ENCODE results near the gene SLC39A9.
"Not testable (repeated sequence)": the region's sequence is repeated elsewhere in the genome, so short reads cannot be mapped to it uniquely, and the experiment has no call there.

The SLC39A9 gene

DNA sequence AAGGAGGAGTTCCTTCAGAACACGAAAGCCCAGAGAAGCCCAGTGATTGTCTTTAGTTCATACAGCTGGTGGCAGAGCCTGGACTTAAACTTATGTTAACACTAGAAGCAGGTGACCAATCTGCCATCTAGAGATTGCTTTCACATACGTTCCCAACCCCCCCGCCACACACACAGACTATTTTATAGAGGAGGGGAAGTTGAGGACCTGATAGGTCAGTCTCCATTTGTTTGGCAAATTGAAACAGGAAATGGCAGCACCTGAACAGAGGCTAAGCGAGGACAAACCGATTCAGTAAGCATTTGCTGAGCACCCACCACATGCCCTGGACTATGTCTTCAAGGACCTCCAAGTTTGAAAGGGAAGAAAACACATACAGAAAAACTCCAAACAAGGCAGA lies 81.2 kb downstream of the SLC39A9 start:
- no peak for DNase-seq

DNA sequence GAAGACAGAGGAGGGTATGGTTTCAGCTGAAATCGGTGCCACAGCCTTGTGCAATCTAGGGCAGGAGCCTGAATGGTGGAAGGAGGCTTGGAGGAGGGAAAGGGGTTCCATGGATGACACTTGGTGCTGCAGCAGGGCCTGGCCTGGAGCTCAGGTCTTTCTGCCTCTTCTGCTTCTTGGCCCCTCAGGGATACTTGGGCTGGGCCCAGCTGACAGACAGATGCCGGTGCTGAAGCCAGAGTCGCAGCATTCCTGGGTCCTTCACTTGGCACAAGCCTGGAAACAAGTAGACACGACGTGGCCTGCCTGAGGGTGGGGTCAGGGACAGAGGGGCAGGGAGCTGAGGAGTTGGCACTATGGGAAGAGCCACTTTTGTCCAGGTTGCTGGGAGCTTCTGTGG lies 81.6 kb downstream of the SLC39A9 start:
- DNase-seq: no peak

DNA sequence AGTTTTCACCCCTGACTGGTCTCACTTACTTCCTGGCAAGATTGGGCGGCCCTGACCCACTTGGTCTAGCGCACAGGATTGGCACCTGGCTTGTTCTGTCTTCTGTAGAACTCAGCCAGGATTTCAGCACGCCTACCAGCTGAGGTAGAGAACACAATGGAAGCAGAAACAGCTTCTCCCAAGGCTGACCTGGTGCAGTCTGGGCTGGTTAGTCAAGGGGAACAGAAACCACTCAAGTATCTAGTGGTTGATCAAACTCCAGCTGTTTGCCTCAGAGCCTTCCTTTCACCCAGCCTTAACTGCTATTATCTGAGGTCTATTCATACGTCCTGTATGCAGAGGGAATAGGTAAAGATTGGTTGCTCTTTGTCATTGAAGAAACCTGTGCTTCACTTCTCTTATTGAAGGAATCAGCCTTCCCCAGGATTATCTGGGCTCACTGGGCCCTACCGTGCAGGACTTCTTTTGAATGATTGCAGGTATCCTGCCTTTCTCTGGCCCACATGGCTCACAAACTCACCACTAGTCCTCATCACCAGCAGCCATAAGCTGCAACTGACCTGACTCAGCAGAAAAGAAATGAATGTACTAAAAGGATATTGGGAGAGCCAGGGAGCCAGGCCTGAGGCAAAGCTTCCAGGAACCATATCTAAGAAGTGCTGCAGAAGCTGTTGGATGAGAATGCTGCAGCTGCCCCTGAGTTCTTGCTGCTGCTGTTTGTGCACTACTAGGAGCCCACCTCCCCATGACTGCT lies 83.5 kb downstream of the SLC39A9 start:
- no peak for DNase-seq

DNA sequence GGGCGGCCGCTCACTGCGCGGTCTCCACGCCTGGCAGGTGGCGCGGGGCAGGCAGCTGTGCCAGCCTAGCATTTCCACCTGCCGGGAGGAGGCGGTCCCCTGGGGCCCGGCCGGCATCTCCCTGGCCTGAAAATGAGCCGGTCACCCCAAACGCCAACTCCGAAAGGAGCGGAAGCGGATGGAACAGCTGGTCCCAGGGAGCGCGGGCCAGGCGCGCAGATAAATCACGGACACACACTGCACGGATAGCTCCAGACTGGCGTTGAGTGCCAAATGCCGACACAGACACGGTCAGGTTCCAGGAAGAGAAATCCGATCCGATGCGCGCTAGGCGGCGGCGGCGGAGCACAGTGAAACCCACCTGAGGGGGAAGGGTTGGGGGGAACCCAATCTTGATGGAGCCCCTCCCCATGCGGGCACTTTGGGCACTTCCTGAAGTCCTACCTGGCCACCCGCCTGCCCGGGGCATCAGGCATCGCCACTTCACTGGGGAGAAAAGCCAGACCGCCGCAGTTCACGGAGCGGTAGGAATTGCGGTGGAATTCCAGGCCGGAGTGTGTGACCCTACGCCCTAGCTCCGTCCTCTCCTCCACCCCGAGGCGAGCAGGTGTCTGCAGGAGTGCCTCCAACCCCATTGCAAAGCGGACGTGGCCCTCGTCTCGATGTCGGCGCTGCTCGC lies 85.4 kb downstream of the SLC39A9 start:
- DNase-seq: no peak

DNA sequence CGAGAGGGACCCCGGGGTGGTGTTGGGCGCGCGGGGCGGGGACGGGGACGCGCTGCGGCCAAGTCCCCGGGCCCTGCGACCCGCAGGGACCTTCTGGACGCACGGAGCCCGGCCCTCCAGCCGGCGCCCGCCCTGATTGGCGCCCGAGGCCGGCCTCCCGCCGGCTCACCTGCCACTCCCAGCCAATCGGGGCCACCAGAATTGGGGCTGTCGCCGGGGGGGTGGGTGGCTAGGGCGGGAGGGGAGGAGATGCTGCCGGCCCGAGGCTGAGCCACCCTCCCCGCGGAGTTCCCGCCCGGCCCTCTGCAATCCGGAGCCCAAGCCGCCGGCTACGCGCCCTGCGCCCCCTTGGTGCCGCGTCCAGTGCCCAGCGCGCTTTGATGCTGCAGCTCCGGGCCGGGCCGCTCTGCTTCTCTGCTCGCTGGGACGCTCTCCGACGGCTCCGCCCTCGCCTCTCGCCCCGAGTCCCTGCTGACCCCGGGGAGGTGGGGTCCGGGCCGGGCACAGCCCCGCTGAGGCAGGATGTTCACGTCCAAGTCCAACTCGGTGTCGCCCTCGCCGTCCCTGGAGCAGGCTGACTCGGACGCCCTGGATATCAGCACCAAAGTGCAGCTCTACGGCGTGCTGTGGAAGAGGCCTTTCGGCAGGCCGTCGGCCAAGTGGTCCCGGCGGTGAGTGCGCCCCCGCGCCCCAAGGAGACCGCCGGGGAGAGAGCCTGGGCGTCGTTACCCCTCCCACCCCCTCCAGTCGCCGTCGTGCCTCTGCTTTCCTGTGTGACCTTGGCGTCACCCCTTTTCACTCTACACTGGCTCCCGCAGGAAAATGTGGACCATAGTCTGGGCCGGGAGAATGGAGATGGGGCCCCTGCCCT lies 86.2 kb downstream of the SLC39A9 start, which contains the start of gene PLEKHD1:
Gene PLEKHD1, plus strand, starts transcription at position 285 of the 871 bp plus-strand sequence. Its CDS starts 238 bp downstream, at position 523.
- DNase-seq: no peak

DNA sequence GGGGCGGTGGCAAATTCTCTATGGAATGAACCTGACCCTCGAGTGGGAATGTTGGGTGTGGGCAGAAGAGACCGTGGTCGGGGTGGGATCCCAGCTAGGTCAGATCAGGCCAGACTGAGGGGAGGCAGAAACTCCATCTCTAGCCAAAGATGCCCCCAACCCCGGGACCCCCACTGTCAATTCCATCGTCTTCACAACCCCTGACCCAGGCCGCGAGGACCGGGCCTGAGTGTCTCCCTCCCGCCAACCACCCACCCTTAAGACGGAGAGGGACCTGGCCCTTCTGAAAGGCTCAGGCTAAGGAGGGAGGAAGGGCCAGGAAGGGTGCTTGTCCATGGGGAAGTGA lies 86.8 kb downstream of the SLC39A9 start:
- DNase-seq: no peak

DNA sequence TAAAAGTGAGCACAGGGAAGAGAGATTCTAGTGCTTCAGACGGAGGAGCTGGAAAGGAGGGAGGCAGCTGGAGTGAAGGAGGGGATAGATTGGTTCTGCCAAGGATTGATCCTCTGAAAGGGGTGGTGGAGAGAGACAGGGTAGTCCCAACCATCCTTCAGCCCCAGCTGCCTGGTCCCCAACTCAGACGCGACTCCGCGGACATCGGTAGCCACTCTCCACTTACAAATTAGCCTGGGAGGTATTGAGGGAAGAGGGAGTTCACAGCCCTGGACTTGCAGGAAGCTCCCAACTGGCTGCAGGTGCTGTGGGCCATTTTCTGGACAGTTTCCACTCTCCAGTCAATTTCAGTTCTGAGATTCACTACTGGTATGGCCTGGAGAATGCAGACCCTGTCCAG lies 87.2 kb downstream of the SLC39A9 start:
- no peak for DNase-seq

DNA sequence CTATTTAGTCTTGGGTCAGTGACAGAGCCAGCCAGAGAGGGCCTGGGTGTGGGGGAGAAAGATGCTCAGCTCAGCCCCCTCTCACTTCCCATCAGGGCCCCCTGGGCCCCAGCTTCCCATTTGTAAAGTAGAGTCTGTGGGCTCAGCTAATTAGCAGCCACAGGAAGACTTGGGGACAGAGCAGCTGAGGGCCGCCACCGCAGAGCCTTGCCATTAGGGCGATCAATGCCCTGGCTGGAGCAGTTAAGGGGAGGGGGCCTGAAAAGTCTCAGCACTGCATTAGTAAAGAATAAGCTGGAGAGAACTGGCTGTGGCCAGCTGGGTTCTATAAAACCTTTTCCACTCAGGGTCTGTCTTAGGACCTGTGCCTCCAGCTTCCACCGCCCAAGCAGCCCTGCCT lies 88.7 kb downstream of the SLC39A9 start:
- DNase-seq: no peak

DNA sequence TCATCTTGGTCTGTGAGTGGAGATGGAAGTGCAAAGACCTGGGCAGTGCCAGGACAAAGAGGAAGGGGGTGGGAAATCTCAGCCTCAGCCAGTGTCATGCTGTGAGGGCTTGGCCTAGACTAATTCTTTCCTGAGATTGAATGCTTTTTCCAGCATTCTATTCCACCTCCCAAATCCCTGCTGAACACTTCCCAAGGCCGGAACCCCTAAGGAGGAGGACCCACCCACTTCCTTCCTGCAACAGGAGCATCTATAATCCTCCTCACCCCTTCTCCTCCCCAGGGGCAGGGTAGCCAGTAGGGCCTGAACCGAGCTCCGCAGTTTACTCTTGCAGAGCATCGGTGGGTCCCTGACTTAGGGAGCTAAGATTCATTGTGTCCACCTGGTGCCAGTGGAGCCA lies 89.3 kb downstream of the SLC39A9 start:
- no peak for DNase-seq

DNA sequence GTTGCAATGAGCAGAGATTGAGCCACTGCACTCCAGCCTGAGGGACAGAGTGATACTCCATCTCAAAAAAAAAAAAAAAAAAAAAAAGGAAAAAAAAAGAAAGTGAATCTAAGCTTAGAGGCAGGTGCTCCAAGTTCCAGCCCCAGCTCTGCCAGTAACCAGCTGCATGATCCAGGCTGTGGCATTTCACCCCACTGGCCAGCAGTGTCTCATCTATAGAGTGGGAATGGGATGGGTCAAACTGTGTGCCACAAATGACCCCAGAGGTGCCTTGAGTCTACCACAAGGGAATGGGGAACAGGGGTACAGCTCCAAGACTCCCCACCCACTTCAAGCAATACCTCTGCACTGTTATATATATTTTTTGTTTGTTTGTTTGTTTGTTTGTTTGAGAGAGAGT lies 91.0 kb downstream of the SLC39A9 start:
- no peak for DNase-seq

DNA sequence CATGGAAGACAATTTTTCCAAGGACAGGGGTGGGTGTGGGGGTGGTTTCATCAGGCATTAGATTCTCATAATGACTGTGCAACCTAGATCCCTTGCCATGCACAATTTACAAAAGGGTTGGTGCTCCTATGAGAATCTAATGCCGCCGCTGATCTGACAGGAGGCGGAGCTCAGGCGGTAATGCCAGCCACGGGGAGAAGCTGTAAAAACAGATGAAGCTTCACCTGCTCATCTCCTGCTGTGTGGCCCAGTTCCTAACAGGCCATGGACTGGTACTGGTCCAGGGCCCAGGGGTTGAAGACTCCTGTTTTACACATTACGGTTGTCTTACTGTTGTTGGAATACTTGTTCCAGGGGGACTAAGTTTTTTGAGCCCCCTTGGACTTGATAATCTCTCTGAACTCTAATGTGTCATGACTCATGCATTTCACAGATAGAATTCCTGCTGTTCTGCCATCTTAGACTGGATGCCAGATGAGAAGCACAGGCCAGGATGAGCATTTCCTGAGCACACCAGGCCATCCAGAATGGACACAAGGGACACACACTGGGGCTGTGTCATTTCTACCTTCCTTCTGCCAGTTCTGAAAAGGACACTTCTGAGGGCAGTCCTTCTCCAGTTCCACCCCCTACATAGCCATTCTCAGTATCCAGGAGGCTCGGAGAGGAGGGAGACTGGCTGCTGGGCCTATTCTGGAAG lies 91.9 kb downstream of the SLC39A9 start:
- DNase-seq: no peak

DNA sequence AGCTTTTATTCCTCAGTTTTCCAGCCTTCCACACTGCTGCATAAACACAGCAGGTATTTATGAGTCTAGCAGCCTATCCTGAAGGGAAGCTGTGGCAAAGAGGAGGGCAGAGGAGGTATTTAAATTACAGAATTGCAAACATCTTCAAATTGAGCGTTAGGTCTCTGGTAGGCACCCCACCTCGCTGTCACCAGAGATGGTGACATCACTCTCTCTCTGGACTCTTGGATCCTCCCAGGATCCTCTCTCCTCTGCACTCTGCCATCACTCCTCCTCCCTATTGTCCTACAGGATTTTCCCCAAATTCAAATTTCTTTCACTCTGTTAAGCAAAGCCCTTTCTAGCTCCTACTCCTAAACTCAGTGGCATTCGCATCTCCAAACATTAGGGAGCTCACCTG lies 92.7 kb downstream of the SLC39A9 start:
- DNase-seq: no peak

DNA sequence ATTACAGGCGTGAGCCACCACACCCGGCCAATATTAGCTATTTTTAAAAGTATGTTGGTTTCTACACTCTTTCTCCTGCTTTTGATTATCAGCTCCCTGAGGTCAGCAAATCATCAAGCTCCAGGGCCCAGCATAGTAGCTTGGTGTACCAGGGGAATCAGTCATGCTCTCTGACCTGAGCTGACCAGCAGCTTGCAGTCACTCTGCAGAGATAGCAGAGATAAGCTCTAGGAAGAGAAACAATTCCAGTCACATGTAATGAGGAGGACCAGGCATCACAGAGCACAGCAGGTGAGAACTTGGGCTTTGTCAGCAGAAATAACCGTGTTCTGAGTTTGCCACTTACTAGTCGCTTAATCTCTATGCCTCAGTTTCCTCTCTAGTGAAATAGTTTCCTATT lies 94.5 kb downstream of the SLC39A9 start:
- DNase-seq: no peak

DNA sequence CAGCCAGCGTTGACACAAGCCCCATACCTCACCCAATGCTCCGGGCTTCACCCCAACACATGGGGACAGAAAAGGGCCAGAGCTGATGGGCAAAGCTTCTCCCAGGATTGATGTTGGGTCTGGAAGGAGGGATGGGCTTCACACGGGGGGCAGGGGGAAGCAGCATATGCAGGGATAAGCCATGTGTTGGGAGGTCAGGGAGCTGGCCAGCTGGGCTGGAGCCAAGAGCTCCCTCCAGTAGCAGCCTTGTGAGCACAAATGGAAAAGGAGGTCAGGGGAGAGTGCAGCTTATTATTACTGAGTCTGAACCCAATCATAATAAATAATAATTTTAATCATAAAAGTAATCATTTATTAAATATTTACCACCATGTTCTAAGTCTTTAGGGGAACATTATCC lies 95.3 kb downstream of the SLC39A9 start:
- DNase-seq: no peak

DNA sequence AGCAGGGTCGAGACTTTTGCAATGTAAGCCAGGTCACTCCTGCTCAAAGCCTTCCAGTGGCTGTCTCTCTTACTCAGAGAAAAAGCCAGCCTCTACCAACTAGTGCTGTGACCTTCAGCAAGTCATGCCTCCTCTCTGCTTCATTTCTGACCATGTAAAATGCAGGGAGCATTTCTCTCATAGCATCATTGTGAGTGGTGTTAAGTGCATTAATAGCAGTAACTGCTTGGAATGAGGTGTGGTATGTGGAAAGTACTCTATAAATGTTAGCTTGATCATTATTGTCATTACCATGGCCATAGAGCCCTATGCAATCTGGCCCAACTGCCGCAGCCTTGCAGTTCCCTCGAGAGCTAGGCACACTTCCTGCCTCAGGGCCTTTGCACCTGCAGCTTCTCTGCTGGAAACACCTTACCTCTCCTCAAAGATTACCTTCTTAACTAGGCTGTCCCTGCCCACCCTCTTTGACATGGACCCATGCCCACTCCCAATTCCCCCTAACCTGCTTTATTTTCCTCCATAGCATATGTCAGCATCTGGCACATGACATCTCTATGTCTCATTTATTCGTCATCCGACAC lies 96.9 kb downstream of the SLC39A9 start:
- no peak for DNase-seq

DNA sequence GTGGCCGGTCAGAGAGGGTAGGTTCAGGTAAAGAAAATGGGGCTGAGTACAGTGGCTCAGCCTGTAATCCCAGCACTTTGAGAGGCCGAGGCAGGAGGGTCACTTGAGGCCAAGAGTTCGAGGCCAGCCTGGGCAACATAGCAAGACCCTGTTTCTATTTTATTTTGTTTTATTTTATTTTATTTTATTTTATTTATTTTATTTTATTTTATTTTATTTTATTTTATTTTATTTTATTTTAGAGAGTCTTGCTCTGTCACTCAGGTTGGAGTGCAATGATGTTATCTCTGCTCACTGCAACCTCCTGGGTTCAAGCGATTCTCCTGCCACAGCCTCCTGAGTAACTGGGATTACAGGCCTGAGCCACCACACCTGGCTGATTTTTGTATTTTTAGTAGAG lies 99.4 kb downstream of the SLC39A9 start:
- not testable (repeated sequence) for DNase-seq

DNA sequence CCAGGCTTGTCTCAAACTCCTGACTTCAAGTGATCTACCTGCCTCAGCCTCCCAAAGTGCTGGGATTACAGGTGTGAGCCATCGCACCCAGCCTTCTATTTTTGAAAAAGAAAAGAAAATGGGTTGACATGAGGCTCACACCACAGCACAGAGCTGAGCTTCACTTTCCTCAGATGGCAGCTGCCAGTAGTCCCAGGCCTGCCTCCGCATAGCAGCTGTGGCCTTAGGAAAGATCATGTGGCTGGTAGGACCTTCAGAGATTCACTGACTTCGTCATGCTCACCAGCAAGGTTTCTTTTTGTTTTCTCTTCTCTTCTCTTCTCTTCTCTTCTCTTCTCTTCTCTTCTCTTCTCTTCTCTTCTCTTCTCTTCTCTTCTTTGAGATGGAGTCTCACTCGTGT lies 99.8 kb downstream of the SLC39A9 start:
- not testable (repeated sequence) for DNase-seq

DNA sequence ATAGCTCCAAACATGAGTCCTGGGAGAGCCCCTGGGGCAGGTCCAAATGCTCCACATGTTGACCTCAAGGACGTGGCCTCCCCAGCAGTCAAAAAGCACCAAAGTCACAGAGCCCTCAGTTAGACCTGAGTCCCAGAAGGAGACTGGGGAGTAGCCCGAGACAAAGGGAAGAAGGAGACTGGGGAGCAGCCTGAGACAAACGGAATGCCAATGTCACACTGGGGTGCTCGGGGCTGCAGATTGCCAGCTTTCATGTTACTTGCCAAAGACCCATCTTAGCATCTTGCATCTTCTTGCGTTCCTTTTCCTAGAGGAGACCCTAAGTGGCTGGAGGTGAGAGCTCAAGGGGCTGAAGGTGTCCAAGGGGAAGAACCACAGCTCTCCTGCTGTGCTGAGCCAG lies 100.9 kb downstream of the SLC39A9 start:
- DNase-seq: no peak

DNA sequence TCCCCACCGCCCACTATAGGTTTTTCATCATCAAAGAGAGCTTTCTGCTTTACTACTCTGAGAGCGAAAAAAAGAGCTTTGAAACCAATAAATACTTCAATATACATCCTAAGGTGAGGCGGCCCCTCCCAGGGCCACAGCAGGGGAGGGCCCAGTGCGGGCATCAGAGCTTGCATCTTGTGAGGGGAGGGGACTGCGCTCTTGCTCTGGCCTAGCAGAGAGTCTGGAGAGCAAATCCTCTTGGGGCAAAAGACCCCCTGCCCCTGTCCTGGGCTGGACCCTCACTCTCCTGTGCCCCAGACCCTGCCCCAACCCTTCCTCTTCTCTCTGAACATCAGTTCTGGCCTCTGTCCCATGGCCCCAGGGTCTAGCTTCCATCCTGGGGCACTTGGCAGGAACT lies 101.6 kb downstream of the SLC39A9 start:
- DNase-seq: no peak

DNA sequence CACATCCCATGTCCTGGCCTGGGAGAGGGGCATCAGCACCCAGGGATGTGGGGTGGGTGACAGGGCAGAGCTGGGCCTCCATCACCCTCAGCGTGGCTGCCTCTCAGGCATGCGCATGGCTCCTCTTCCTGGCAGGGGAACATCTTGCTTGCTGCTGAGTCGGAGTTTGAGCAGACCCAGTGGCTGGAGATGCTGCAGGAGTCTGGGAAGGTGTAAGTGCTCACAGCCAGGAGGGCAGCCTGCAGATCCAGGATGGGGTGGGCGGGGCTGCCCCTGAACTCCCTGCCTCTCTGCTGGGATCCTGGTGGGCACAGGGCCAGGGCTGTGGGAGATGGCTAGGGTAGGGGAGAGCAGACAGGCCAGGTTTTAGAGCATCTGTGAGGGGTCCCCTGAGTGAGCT lies 102.2 kb downstream of the SLC39A9 start:
- DNase-seq: no peak

DNA sequence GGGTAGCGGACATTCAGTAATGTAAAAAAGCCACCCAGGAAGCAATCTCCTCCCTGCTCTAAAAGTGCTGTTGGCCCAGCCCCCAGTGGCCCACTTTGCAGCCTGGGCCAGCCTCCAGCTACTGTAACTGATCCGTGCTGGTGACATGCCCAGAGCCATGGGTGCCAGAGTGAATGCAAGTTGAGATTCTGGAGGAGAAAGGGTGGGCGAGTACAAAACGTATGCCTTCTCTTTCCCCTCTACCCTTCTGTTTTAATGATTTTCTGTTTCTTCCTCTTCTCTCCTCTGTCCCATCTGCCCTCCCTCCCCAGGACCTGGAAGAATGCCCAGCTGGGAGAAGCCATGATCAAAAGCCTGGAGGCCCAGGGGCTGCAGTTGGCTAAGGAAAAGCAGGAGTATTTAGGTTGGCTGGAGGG lies 102.9 kb downstream of the SLC39A9 start:
- no peak for DNase-seq

DNA sequence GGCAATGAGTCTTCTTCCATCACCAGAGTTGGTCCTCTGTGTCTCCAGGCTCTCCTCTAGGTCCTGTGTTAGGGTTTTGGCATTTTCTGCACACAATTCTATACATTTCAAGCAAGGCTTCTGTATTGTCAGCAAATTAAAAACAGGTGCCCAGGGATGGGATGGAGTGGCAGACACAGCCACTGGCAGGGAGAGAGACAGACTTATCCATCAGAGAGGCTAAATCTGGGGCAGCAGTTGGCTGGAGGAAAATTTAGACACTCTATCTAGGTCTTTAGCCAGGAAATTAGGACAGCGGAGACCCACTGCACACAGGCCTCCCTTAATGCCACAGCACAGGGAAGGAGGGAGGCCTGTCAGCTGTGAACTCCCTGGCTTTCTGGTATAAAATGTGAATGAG lies 106.3 kb downstream of the SLC39A9 start:
- no peak for DNase-seq
